Stimulated activated CD4-positive, alpha-beta T cell treated with anti-CD3 and anti-CD28 coated beads, Interleukin-1b, Interleukin-23, amount 100 ng/mL, for 1 hour (primary cell): Measurements from ENCODE around the gene CSF2.
"Not testable (repeated sequence)": the region's sequence is repeated elsewhere in the genome, so short reads cannot be mapped to it uniquely, and the experiment has no call there.

Experiments
- DNase-seq, 2 donors: peaks; one replicate each; pipeline ENCODE4 v3.0.0-alpha.2; 2020; ENCODE audit warnings: low read depth in 2 of 2

Gene CSF2

GRCh38 chr5:132108495-132108894 lies 34.9 kb downstream of the CSF2 start:
- not testable (repeated sequence) for DNase-seq

GRCh38 chr5:132108957-132109356 lies 35.4 kb downstream of the CSF2 start:
- not testable (repeated sequence) for DNase-seq

GRCh38 chr5:132109494-132110053 lies 36.0 kb downstream of the CSF2 start:
- DNase-seq: no peak

GRCh38 chr5:132110195-132110594 lies 36.6 kb downstream of the CSF2 start:
- no peak for DNase-seq

GRCh38 chr5:132110930-132111329 lies 37.3 kb downstream of the CSF2 start:
- no peak for DNase-seq

- no peak for DNase-seq
These were observed 38.5 kb downstream of the CSF2 start for GRCh38 chr5:132112111-132112510.

GRCh38 chr5:132114150-132115121 lies 40.8 kb downstream of the CSF2 start:
- DNase-seq: no peak

GRCh38 chr5:132115375-132115774 lies 41.8 kb downstream of the CSF2 start:
- no peak for DNase-seq

GRCh38 chr5:132116072-132116471 lies 42.5 kb downstream of the CSF2 start:
- no peak for DNase-seq

GRCh38 chr5:132116909-132117489 lies 43.4 kb downstream of the CSF2 start:
- DNase-seq: not testable (repeated sequence)

- not testable (repeated sequence) for DNase-seq
These were observed 47.1 kb downstream of the CSF2 start for GRCh38 chr5:132120717-132121116.

GRCh38 chr5:132122971-132123370 lies 49.4 kb downstream of the CSF2 start:
- DNase-seq: not testable (repeated sequence)

- DNase-seq: not testable (repeated sequence)
These were observed 50.0 kb downstream of the CSF2 start for GRCh38 chr5:132123578-132123977.
